GM12872 (cell line): ENCODE results near the gene INPP4A.
A peak's percentile ranks its signal among the peaks of the same experiment; 100 is the strongest.

ENCODE experiments used
- CTCF ChIP-seq: IDR thresholded peaks from 3 replicates; pipeline ENCODE4 v1.5.1; 2011; ENCODE audit warnings: low read depth, mild to moderate bottlenecking, low read length, moderate library complexity; ENCODE audit not compliant: insufficient read depth

Gene INPP4A

GRCh38 chr2:98564541-98565132, 120.0 kb downstream of the INPP4A start:
- TF ChIP-seq CTCF, result no peak

- no peak for TF ChIP-seq CTCF
Observed at GRCh38 chr2:98565286-98565860, 120.7 kb downstream of the INPP4A start.

GRCh38 chr2:98565941-98566340, 121.3 kb downstream of the INPP4A start:
- TF ChIP-seq CTCF, result no peak

- no peak for TF ChIP-seq CTCF
Observed at GRCh38 chr2:98568161-98568956, 123.7 kb downstream of the INPP4A start.

- peak; percentile 96 for TF ChIP-seq CTCF
Observed at GRCh38 chr2:98569197-98569793, 124.6 kb downstream of the INPP4A start.

GRCh38 chr2:98569915-98570314, 125.3 kb downstream of the INPP4A start:
- no peak for TF ChIP-seq CTCF

GRCh38 chr2:98570356-98570755, 125.7 kb downstream of the INPP4A start:
- no peak for TF ChIP-seq CTCF
